PC-3 (cell line): ENCODE measurements around the gene SMAD1.

Experiments
- EZH2 ChIP-seq: fragments of 300-600 bp; sonication (generic); IDR thresholded peaks from one replicate; pipeline ENCODE4 v1.6.1; 2017; ENCODE audit warnings: antibody characterized with exemption, mild to moderate bottlenecking, low read length; ENCODE audit not compliant: unreplicated experiment
- TF ChIP-seq, protein P1 (sequence below): fragments of 300-600 bp; sonication (generic); conservative IDR thresholded peaks from 2 replicates; pipeline ENCODE4 v1.5.1; 2017; ENCODE audit warnings: antibody characterized with exemption, low read depth, mild to moderate bottlenecking, low read length

DNA sequence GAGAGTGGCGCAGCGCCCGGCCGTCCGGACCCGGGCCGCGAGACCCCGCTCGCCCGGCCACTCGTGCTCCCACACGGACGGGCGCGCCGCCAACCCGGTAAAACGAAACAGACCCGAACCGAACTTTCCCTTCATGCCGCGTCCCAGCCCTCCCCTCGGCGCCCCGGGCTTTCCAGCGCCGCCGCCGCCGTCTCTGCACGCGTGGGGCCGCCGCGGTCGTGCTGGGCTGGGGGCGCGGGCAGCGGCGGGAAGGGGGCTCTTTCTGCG is 222 bp downstream of the SMAD1 start:
- TF ChIP-seq EZH2: no peak
- TF ChIP-seq, protein P1, sequence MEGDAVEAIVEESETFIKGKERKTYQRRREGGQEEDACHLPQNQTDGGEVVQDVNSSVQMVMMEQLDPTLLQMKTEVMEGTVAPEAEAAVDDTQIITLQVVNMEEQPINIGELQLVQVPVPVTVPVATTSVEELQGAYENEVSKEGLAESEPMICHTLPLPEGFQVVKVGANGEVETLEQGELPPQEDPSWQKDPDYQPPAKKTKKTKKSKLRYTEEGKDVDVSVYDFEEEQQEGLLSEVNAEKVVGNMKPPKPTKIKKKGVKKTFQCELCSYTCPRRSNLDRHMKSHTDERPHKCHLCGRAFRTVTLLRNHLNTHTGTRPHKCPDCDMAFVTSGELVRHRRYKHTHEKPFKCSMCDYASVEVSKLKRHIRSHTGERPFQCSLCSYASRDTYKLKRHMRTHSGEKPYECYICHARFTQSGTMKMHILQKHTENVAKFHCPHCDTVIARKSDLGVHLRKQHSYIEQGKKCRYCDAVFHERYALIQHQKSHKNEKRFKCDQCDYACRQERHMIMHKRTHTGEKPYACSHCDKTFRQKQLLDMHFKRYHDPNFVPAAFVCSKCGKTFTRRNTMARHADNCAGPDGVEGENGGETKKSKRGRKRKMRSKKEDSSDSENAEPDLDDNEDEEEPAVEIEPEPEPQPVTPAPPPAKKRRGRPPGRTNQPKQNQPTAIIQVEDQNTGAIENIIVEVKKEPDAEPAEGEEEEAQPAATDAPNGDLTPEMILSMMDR: no peak
